Fibroblast of lung (primary cell): ENCODE measurements around the gene ZSCAN18.

Source experiments
- EZH2 ChIP-seq: IDR thresholded peaks from 2 replicates; pipeline ENCODE4 v1.5.1; 2012; ENCODE audit warnings: low read length, control low read depth, mild to moderate bottlenecking; ENCODE audit errors: missing control alignments
- TF ChIP-seq, protein P1 (sequence below), 2 donors: IDR thresholded peaks in 1 of 2; conservative IDR thresholded peaks in 1 of 2; 1 replicate in 1 of 2; 2 replicates in 1 of 2; pipeline ENCODE4 v1.5.1; 2011 to 2012; ENCODE audit warnings: low read length in 2 of 2, control low read depth in 1 of 2, inconsistent platforms in 1 of 2, low read depth in 1 of 2, mild to moderate bottlenecking in 1 of 2

DNA sequence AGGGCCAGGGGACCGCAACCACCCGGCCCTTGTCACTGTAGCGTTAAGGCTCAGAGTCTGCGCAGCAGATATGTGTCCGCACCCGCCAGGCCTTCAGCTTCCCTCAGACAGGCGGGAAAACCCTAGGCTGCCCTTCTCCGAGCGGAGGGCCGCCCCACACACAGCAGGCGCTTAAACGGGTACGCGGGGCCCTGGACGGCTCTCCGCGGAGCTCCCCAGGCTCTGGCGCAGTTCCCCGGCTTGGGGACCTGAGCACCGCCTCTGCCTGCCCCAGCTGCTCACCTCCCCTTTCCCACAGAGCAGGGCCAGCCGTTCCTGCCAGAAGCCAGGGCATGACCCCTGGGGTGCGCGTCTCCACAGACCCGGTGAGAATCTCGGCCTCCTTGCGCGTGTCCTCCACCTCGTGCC, 38.4 kb downstream of the ZSCAN18 start:
- TF ChIP-seq, protein P1, sequence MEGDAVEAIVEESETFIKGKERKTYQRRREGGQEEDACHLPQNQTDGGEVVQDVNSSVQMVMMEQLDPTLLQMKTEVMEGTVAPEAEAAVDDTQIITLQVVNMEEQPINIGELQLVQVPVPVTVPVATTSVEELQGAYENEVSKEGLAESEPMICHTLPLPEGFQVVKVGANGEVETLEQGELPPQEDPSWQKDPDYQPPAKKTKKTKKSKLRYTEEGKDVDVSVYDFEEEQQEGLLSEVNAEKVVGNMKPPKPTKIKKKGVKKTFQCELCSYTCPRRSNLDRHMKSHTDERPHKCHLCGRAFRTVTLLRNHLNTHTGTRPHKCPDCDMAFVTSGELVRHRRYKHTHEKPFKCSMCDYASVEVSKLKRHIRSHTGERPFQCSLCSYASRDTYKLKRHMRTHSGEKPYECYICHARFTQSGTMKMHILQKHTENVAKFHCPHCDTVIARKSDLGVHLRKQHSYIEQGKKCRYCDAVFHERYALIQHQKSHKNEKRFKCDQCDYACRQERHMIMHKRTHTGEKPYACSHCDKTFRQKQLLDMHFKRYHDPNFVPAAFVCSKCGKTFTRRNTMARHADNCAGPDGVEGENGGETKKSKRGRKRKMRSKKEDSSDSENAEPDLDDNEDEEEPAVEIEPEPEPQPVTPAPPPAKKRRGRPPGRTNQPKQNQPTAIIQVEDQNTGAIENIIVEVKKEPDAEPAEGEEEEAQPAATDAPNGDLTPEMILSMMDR (conservative IDR thresholded peaks at IDR 0.05 in 1 of 2, IDR thresholded peaks at IDR 0.05 in 1 of 2; ENCODE audit: low read depth in 1 of 2, low read length in 2 of 2): no peak
- TF ChIP-seq EZH2: no peak
